H1 (cell line): ENCODE data around the gene TMED4. TPM values are rescaled to one million over a fixed set of nuclear protein-coding genes. Genes with fewer than 3 reads are reported as not detected.

Experiments used
- POLR2A ChIP-seq, 2 experiments: IDR thresholded peaks; 1 replicate in 1 of 2; 2 replicates in 1 of 2; pipeline ENCODE4 v1.6.1; 2011; ENCODE audit warnings: low read depth in 2 of 2, low read length in 2 of 2, mild to moderate bottlenecking in 2 of 2; ENCODE audit errors: control extremely low read depth in 1 of 2
- SUZ12 ChIP-seq: fragments of 200-600 bp; sonication (generic); IDR thresholded peaks from 2 replicates; pipeline ENCODE4 v1.6.1; 2012; ENCODE audit warnings: mild to moderate bottlenecking, inconsistent platforms, low read length, moderate library complexity, mixed read lengths
- polyA plus RNA-seq, 7 experiments: library from polyadenylated mRNA; depleted of rRNA in 3 of 7; stranded (reverse) in 5 of 7; unstranded in 2 of 7; fragments of >200 nt in 5 of 7; fragments of 200-250 nt in 2 of 7; gene quantifications; 1 replicate in 5 of 7; 2 replicates in 1 of 7; 4 replicates in 1 of 7; pipeline versions ENCODE4 v1.2.1 to v1.2.3, GENCODE V29; 2011 to 2013; ENCODE audit warnings: missing spikeins in 2 of 7, mixed read lengths in 2 of 7
- total RNA-seq: library from RNA; stranded (reverse); fragmentation: NEBNext Ultra II Directional; extraction: Animal tissue kit (Norgen Biotek cat#: 25700); gene quantifications from 2 replicates; pipeline ENCODE4 v1.2.1, GENCODE V29; 2021

TMED4 gene
- total and polyA plus RNA-seq, 2 of the 8 experiments (the other 6 are each of a cell fraction or from before 2014, with no cell fraction given) = 44.9 to 76.7 TPM

DNA sequence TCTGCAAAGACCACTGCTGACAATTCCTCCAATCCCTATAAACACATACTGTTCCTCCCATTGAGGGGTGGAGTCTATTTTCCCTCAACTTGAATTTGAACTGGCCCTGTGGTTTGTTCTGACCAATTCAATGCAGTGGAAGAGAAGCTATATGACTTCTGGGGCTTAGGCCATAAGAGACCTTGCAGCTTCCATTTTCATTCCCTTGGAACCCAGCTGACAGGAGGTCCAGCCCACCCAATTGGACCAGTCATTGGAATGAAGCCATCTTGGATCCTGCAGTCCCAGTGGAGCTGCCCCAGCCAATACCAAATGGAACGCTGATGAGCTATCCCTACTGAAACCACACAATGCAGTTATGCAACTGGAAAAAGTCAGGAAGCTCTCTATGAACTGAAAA, 8.9 kb upstream of the TMED4 start (continued):
- TF ChIP-seq SUZ12 = no peak
- no peak for TF ChIP-seq POLR2A (IDR thresholded peaks at IDR 0.05; ENCODE audit: control extremely low read depth in 1 of 2, low read depth in 2 of 2, low read length in 2 of 2)
